ENCODE data around the gene DAP.
"Not testable (repeated sequence)": the region's sequence is repeated elsewhere in the genome, so short reads cannot be mapped to it uniquely, and the experiment has no call there.

Gene DAP

GRCh38 chr5:10719965-10720364 lies 41.1 kb downstream of the DAP start:
- FAIRE-seq (no peak), DNase-seq (ENCODE audit: insufficient read length, low spot score) (no peak)
- TF ChIP-seq PAX5 (IDR thresholded peaks at IDR 0.05; ENCODE audit: insufficient read depth, low read length, severe bottlenecking) (no peak), POU2F2 (IDR thresholded peaks at IDR 0.05; ENCODE audit: low read depth, low read length) (no peak), POLR2AphosphoS5 (IDR thresholded peaks at IDR 0.05; ENCODE audit: low read depth, low read length) (no peak), SPI1 (IDR thresholded peaks at IDR 0.05; ENCODE audit: low read depth, low read length) (no peak), TAF1 (IDR thresholded peaks at IDR 0.05; ENCODE audit: low read depth, low read length) (no peak), POLR2A (IDR thresholded peaks at IDR 0.05; ENCODE audit: low read depth, low read length) (no peak)

GRCh38 chr5:10718617-10719016 lies 42.4 kb downstream of the DAP start:
- FAIRE-seq; DNase-seq (ENCODE audit: insufficient read length, low spot score): not testable (repeated sequence)

GRCh38 chr5:10716825-10717224 lies 44.2 kb downstream of the DAP start:
- DNase-seq (ENCODE audit: insufficient read length, low spot score); FAIRE-seq: not testable (repeated sequence)

- TF ChIP-seq PAX5 (IDR thresholded peaks at IDR 0.05; ENCODE audit: insufficient read depth, low read length, severe bottlenecking) (no peak), SPI1 (IDR thresholded peaks at IDR 0.05; ENCODE audit: low read depth, low read length) (no peak), TAF1 (IDR thresholded peaks at IDR 0.05; ENCODE audit: low read depth, low read length) (no peak), POU2F2 (IDR thresholded peaks at IDR 0.05; ENCODE audit: low read depth, low read length) (no peak), POLR2A (IDR thresholded peaks at IDR 0.05; ENCODE audit: low read depth, low read length) (no peak), POLR2AphosphoS5 (IDR thresholded peaks at IDR 0.05; ENCODE audit: low read depth, low read length) (no peak)
- FAIRE-seq (no peak), DNase-seq (ENCODE audit: insufficient read length, low spot score) (no peak)
These were observed 45.3 kb downstream of the DAP start for GRCh38 chr5:10715605-10716290.

GRCh38 chr5:10712574-10713366 lies 48.3 kb downstream of the DAP start:
- DNase-seq (ENCODE audit: insufficient read length, low spot score) (no peak), FAIRE-seq (no peak)
- TF ChIP-seq POLR2AphosphoS5 (IDR thresholded peaks at IDR 0.05; ENCODE audit: low read depth, low read length) (no peak), SPI1 (IDR thresholded peaks at IDR 0.05; ENCODE audit: low read depth, low read length) (peak; percentile 68), TAF1 (IDR thresholded peaks at IDR 0.05; ENCODE audit: low read depth, low read length) (no peak)

- FAIRE-seq (no peak), DNase-seq (ENCODE audit: insufficient read length, low spot score) (no peak)
- no peak for TF ChIP-seq TAF1 (IDR thresholded peaks at IDR 0.05; ENCODE audit: low read depth, low read length)
- no peak for TF ChIP-seq POU2F2 (IDR thresholded peaks at IDR 0.05; ENCODE audit: low read depth, low read length)
- no peak for TF ChIP-seq SPI1 (IDR thresholded peaks at IDR 0.05; ENCODE audit: low read depth, low read length)
- TF ChIP-seq POLR2AphosphoS5 (IDR thresholded peaks at IDR 0.05; ENCODE audit: low read depth, low read length) = no peak
- no peak for TF ChIP-seq POLR2A (IDR thresholded peaks at IDR 0.05; ENCODE audit: low read depth, low read length)
- TF ChIP-seq PAX5 (IDR thresholded peaks at IDR 0.05; ENCODE audit: insufficient read depth, low read length, severe bottlenecking) = no peak
These were observed 49.5 kb downstream of the DAP start for GRCh38 chr5:10711562-10711961.

GRCh38 chr5:10710513-10711128 lies 50.4 kb downstream of the DAP start:
- DNase-seq (ENCODE audit: insufficient read length, low spot score) (no peak), FAIRE-seq (no peak)
- no peak for TF ChIP-seq POLR2AphosphoS5 (IDR thresholded peaks at IDR 0.05; ENCODE audit: low read depth, low read length)
- TF ChIP-seq POLR2A (IDR thresholded peaks at IDR 0.05; ENCODE audit: low read depth, low read length) = no peak
- TF ChIP-seq PAX5 (IDR thresholded peaks at IDR 0.05; ENCODE audit: insufficient read depth, low read length, severe bottlenecking) = no peak
- TF ChIP-seq TAF1 (IDR thresholded peaks at IDR 0.05; ENCODE audit: low read depth, low read length) = no peak
- no peak for TF ChIP-seq POU2F2 (IDR thresholded peaks at IDR 0.05; ENCODE audit: low read depth, low read length)
- no peak for TF ChIP-seq SPI1 (IDR thresholded peaks at IDR 0.05; ENCODE audit: low read depth, low read length)

- no peak for TF ChIP-seq TAF1 (IDR thresholded peaks at IDR 0.05; ENCODE audit: low read depth, low read length)
- no peak for TF ChIP-seq SPI1 (IDR thresholded peaks at IDR 0.05; ENCODE audit: low read depth, low read length)
- no peak for TF ChIP-seq POLR2AphosphoS5 (IDR thresholded peaks at IDR 0.05; ENCODE audit: low read depth, low read length)
- TF ChIP-seq POU2F2 (IDR thresholded peaks at IDR 0.05; ENCODE audit: low read depth, low read length) = no peak
- DNase-seq (ENCODE audit: insufficient read length, low spot score) = no peak
- no peak for FAIRE-seq
These were observed 51.1 kb downstream of the DAP start for GRCh38 chr5:10709933-10710332.

GRCh38 chr5:10709409-10709808 lies 51.6 kb downstream of the DAP start:
- FAIRE-seq (no peak), DNase-seq (ENCODE audit: insufficient read length, low spot score) (no peak)
- TF ChIP-seq POLR2A (IDR thresholded peaks at IDR 0.05; ENCODE audit: low read depth, low read length) = no peak
- no peak for TF ChIP-seq POLR2AphosphoS5 (IDR thresholded peaks at IDR 0.05; ENCODE audit: low read depth, low read length)
- no peak for TF ChIP-seq POU2F2 (IDR thresholded peaks at IDR 0.05; ENCODE audit: low read depth, low read length)
- no peak for TF ChIP-seq PAX5 (IDR thresholded peaks at IDR 0.05; ENCODE audit: insufficient read depth, low read length, severe bottlenecking)
- TF ChIP-seq TAF1 (IDR thresholded peaks at IDR 0.05; ENCODE audit: low read depth, low read length) = no peak
- TF ChIP-seq SPI1 (IDR thresholded peaks at IDR 0.05; ENCODE audit: low read depth, low read length) = no peak

Data from GM12891 (cell line).